Activated CD4-positive, CD25-positive, alpha-beta regulatory T cell treated with anti-CD3 and anti-CD28 coated beads, Interleukin-2, amount 50 U/mL, for 24 hours (primary cell): ENCODE results near the gene PROCR.
"Not testable (repeated sequence)": the region's sequence is repeated elsewhere in the genome, so short reads cannot be mapped to it uniquely, and the experiment has no call there.

ENCODE experiments used
- ATAC-seq, 2 donors: fragments of 150-1000 bp; cut with Tn5 transposase; one replicate each; pipeline ENCODE4 v1.10.0; 2021; ENCODE audit warnings: mild to moderate bottlenecking in 1 of 2, moderate library complexity in 1 of 2

PROCR gene

DNA sequence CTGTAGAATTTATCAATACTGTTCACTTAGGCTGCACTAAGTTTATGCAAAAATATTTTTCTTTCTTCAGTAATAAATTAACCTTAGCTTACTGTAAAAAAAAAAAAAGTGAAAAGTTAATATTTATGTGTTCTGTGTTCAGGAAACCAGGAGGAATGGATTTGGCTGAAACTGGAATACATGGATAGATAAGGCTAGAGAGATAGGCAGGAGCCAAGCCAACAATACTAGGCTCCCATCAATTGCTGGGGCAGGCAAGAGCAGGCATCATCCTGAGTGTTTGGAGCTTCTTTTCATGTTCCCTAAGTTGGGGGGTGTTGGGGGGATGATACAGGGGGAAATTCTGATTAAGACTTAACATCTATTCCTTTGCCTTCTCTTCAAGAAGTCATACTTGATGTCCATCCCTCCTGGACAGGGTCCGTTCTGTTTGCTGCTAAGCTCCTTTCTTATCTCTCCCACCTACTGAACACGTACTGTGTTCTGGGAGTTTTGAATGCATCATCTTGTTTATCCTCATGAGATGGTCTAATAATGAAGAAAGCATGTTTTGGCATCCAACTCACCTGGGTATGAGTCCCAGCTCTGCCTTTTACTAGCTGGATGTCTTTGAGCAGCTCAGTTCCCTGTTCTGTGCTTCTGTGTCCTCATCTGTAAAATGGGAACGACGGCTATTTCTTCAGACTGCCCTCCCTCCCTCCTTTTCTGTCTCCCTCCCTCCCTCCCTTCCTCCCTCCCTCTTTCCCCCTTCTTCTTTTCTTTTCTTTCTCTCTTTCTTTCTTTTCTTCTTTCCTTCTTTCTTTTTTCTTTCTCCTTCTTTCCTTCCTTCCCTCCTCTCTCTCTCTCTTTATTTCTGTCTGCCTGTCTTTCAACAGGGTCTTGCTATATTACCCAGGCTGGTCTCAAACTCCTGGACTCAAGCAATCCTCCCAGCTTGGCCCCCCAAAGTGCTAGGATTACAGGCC lies 6.4 kb upstream of the PROCR start:
- ATAC-seq = no peak

DNA sequence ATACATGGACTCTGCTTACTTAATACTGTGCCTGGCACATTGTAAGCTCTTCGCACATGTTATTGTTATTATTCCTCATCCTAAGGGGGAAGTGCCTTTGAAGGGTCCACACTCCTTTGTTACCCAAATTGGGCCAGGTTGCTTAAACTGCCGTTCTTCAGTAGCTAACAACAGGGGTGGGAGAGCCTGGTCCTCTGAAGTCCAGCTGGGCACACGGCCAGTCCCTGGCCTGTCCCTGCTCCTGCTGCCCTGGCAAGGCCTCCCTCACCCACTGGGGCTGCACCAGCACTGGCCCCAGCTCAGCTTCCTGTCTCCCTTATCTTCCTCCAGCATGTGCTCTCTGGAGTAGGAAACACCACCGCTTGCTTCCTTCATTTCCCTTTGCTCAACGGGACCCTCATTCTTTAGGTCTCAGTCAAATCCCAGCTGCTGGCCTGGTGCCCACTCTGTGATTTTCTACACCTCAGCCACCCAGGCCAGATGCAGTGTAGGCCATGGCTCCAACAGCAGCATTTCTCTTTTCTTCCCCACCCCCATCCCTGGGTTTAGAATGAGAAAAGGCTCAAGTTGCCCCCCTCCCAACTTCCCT lies 5.5 kb upstream of the PROCR start:
- no peak for ATAC-seq

DNA sequence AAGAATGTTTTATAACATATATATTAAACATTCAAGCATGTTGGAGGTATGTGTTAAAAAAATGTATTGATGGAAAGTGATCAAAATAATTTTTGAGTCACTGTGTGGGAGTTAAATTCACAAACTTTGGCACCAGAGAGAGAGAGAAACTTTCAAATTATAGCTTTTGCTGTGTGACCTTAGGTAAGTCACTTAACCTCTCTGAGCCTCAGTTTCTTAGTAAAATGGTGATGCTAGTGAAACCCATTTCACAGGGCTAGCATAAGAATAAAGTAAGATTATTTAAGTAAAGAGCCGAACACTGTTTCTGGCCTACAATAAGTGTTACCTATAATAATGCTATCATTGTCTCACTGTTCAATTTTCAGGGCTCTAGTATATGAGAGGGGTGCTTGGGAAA lies 4.1 kb upstream of the PROCR start:
- ATAC-seq = no peak

DNA sequence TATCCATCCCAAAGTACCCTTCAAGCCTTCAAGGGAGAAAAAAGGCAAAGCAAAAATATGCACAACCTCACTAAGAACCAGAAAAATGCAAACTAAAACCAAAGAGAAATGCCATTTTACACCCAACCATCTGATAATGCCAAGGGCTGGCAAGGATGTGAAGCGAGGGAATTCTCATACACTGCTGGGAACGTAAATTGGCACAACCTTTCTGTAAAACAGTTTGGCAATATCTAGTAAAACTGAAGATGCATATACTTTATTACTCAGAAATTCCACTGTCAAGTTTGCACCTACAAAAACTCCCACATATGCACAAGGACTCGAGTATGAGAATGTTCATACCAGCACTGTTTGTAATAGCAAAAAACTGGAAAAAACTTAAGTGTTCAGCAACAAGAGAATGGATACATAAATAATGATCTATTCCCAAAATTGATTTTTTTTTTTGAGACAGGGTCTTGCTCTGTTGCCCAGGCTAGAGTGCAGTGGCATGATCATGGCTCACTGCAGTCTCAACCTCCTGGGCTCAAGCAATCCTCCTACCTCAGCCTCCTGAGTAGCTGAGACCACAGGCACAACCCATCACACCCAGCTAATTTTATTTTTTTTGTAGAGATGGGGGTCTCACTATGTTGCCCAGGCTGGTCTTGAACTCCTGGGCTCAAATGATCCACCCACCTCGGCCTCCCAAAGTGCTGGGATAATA lies 3.0 kb upstream of the PROCR start:
- not testable (repeated sequence) for ATAC-seq

DNA sequence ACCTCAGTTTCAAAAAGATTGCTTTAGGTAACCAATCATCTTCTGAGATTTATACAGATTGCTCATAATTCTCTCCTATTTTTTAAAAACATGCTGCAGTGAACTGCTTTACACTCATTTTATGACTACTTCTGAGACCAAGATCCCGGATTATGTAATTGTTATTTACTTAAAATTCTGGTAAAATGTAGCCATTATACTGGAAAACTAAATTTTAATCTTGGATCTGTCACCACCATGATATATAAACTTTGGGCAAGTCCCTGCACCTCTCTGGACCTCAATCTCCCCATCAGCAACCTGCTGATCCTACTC lies 477 bp upstream of the PROCR start:
- ATAC-seq = no peak

DNA sequence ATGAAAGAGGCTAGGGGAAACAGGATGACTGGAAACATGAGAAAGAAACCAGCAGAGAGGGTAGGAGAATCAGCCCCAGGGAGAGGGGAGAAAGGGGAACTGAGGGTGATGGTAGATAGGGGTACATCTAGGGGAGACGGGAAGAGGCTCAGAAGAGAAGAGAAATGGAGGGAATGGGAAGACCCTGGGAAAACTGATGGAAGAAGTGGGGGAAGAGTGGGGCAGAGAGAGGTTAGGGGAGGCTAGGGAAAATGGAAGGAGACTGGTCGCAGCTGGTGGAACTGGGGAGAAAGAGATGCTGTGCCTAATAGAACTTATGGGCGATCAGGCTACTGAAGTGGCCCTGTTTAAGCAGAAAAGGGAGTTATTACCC lies 548 bp downstream of the PROCR start:
- no peak for ATAC-seq

DNA sequence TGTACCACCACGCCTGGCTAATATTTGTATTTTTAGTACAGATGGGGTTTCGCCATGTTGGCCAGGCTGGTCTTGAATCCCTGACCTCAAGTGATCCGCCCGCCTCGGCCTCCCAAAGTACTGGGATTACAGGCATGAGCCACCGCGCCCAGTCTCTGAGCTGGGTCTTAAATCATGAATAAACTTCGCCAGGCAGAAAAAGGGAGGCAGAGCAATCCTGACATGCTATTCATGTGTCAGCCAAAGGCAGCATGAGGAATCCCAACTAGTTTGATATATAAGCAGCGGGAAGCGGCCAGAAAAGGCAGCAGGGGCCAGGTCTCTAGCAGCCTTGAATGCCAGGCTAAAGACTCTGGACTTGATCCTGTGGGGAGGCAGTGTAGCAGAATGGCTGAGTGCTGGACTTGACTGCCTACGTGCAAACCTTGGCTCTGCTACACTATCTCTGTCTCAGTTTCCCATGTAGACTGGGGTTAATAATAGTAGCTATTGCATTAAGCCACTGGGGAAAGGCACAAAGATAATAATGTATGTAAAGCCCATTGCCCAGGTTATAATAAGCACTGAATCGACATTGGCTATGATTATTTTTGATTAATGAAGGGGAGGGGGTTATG lies 1.8 kb downstream of the PROCR start:
- no peak for ATAC-seq

DNA sequence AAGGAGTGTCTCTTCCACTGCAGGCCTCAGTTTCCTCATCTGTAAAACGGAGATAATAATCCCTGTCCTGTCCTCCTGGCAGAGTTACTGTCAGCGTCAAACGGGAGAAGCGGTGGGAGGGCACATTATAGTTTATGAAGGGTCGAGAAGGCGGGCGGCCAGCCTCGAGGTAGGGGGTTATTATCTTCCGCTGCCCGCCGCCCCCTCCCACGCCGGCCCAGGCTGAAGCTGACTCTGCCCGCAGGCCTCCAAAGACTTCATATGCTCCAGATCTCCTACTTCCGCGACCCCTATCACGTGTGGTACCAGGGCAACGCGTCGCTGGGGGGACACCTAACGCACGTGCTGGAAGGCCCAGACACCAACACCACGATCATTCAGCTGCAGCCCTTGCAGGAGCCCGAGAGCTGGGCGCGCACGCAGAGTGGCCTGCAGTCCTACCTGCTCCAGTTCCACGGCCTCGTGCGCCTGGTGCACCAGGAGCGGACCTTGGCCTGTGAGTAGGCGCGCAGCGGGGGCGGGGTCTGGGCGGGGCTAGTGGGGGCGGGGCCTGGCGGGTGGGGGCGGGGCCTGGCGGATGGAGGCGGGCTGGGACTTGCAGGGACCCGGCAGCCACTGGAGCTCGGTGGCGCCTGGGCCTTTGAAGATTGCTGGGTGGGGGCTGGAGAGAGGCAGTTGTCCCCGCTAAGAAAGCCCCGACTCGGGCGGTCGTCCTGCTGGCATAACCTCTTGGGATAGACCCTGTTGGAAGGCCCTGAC lies 2.8 kb downstream of the PROCR start:
- no peak for ATAC-seq

DNA sequence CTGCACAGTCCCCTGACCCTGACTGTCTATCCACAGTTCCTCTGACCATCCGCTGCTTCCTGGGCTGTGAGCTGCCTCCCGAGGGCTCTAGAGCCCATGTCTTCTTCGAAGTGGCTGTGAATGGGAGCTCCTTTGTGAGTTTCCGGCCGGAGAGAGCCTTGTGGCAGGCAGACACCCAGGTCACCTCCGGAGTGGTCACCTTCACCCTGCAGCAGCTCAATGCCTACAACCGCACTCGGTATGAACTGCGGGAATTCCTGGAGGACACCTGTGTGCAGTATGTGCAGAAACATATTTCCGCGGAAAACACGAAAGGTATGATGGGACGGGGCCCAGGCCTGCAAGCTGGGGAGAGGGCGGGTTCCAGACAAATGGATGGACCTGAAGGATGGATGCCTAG lies 4.3 kb downstream of the PROCR start:
- ATAC-seq = no peak

DNA sequence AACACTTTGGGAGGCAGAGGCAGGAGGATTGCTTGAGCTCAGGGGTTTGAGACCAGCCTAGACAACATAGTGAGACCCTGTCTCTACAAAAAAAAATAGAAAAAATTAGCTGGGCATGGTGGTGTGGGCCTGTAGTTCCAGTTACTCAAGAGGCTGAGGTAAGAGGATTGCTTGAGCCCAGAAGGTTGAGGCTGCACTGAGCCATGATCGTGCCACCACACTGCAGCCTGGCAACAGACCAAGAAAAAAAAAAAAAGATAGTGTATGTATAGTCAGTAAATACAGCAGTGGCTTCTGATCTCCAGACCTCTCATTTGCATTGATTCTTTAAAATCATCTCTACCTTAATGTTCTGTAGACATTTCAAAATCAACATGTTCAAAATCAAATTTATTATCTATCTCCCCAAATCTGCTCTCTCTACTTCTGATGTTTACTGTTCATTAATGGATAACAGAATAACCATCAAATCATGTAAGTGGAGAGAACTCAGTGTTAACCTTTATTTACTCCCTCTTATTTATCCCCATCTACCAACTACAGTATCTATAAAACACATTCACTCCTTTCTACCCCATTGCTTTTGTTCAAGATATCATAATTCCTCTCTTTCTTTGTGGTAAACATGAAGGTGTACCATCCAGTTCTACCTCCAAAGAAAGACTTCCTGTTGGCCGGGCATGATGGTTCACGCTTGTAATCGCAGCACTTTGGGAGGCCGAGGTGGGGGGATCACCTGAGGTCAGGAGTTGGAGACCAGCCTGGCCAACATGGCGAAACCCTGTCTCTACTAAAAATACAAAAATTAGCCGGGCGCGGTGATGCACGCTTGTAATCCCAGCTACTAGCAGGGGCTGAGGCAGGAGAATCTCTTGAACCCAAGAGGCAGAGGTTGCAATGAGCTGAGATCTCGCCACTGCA lies 7.7 kb downstream of the PROCR start:
- no peak for ATAC-seq

DNA sequence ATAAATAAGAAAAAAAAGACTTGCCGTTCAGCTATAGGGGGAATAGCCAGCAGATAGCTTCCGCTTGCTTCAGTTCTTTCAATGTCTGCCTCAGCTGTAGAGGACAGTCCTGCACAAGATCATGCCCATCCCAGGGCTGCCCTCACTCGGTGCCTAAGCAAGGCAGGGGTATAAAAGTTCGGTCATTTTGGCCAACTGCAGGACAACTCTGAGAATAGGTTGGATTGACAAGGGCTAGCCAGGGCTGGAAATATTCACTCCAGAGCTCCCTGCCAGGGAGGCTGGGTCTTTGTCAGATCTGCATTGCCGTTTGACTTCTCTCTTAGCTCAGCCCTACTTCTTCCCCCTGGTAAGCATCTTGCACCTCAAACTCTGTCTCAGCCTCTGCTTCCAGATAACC lies 8.4 kb downstream of the PROCR start:
- no peak for ATAC-seq

DNA sequence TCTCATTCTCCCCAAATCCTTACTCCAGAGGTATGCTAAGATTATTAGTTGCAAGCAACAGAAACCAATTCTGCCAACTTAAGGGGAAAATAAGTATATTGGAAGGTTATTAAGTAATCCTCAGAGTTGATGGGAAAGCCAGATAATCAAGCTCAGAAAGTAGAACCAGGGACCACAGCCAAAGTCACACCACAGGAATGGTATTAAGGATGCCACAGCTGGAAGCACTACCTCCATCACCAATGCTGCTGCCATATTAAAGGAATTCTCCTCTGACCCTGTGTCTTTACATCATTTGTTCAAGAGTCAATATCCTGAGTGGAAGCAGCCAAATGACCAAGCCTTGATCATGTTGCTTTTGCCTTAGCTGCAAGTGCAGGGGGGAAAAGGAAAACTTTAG lies 9.9 kb downstream of the PROCR start:
- no peak for ATAC-seq

DNA sequence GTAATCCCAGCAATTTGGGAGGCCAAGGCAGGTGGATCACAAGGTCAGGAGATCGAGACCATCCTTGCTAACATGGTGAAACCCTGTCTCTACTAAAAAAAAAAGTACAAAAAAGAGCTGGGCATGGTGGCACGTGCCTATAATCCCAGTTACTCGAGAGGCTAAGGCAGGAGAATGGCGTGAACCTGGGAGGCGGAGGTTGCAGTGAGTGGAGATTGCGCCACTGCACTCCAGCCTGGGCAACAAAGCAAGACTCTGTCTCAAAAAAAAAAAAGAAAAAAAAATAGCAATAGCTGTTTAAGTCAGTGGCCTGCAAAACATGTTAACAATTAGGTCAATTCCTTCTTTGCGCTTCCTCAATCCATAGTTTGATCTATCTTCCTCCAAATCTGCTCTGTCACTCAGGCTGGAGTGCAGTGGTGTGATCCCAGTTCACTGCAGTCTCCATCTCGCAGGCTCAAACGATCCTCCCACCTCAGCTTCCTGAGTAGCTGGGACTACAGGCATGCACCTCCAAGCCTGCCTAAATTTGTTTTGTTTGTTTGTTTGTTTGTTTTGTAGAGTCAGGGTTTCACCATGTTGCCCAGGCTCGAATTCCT lies 14.9 kb downstream of the PROCR start:
- ATAC-seq = not testable (repeated sequence)

DNA sequence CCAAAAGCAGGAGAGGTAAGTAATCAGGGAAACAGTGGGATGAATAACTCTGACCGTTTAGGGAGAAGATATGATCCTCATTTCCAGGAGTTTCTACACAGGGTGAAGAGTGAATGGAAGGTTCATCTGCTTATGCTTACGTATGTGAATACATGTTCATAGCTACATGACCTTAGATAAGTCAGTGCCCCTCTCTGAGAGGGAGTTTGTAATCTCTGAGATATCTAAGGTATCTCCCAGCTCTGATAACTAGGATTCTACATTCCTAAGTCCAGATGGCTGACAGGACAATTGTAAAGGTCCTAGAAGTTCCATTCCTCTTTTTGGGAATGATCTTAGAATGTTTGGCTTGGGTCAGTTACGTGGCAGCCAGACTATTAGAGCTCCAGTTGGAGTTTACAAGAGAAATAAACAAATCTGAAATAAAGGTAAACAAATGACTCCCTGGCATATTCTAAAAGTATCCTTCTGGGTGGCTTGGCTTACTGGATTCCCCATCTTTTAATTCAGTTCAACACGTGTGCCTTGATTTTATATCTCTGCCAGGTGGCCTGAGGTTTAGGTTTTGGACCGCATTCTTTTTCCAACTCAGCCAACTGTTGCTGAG lies 15.8 kb downstream of the PROCR start:
- no peak for ATAC-seq

DNA sequence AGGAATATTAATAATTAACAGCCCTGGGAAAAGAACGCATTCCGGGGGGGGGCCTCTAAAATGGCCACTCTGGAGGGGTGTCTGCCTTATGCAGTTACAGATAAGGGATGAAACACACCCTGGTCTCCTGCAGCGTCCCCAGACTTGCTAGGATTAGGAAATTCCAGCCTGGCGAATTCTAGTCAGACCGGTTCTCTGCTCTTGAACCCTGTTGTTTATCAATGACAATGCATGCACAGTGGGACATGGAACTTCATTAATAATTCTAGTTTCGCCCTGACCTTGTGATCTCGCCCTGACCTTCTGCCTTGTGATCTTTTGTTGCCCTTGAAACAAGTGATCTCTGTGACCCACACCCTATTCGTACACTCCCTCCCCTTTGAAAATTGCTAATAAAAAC lies 17.4 kb downstream of the PROCR start:
- ATAC-seq = not testable (repeated sequence)

DNA sequence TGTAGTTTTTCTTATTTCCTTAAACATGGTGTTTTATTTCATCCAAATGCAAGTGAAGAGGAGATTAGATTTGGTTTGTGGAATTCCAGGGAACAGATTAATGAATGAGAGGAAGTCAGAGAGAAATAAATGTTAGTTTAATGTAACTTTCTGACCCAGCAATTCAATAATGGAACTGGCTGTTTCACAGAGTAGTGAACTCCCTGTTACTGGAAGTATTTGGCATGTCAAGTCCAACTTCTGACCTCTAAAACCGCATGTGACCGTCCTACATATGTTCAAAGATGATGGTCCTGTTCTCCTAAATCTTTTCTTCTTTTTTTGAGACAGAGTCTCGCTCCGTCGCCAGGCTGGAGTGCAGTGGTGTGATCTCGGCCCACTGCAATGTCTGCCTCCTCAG lies 18.7 kb downstream of the PROCR start:
- no peak for ATAC-seq

DNA sequence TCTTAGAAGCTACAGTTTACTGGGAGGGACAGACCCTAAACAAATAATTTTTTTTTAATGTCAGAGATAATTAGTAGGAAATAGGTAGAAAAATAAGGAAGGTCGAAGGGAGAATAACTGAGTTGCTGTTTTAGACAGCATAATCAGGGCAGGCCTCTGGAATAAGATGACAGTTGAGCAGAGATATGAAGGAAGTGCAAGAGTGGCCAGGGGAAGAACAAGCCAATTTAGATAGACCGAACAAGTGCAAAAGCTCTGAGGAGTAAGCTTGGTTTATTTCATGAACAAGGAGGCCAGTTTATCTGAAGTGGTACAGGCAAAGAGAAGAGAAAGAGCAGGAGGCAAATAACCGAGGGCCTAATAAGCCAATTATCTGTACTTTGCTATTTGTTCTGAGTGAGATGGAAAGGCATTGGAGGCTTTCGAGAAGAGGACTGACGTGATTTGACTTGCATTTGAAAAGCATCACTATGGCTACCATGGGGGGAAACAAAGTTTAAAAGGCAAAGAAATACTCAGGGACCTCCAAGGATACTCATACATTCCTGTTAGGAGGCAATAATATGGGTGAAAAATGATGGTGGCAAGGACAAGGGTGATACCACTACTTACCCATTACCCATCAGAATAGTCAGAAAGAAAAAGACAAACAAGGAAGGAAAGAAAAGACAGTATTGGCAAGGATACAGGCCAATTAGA lies 19.7 kb downstream of the PROCR start:
- ATAC-seq = no peak

DNA sequence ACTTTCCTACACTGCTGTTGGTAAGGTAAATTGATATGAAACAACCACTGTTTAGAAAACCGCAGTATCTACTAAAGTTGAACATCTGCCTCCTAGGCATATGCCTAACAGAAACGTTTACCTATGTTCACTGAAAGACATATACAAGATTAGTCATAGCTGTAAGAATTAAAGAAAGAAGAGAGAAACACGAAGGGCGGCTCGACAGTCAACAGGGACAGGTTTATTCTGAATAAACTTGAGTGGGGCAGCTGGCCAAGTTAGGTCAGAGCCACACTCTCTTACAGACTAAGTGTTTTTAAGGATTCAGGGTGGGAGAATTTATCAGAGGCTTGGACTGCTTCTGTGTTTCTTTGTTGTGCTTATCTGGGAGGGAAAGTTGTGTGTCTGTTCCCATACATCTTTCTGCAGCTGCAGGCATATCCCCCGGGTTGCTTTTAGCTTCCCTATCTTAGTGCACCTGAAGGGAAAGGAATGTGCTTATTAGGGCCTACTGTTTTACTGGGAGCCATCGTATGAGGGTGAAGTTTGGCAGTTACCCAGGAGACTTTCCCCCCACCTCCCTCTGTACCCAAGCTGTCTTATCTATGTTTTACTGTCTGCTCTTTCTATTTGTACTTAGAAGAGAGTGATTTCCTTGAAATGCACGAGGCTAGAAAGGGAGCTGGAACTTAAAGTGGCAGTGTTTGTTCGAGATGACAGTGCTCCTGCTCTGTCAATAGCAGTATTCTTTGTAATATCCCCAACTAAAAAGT lies 20.4 kb downstream of the PROCR start:
- ATAC-seq = no peak
